ENCODE data around the gene KLK14.

Gene KLK14

DNA sequence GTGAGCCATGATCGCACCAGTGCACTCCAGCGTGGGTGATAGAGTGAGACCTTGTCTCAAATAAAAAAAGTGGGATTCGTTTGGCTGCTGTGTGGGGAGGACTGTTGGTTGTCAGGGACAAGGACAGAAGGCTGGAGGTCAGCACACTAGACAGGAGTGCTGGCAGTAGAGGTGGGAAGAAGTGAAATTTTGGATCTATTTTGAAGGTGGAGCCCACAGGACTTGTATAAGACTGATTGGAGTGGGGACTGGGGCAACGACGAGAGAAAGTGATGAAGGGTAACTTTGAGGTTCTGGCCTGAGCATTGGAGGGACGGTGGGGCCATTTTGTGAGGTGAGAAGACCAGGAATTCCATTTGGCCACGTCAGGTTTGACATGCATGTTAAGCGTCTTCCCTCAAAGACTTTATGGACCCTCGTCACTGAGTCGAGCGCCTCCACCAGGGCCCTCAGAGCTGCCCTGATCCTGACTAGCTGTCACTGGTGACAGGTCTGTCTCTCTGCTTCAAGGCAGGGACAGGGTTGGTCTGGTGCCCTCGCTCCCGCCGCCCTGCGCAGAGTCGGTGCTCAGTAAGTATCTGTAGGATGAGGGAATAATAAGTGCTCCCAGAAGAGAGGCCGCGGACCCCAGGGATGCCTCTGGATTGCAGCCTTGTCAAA lies 24.8 kb upstream of the KLK14 start:
- DNase-seq = no peak

DNA sequence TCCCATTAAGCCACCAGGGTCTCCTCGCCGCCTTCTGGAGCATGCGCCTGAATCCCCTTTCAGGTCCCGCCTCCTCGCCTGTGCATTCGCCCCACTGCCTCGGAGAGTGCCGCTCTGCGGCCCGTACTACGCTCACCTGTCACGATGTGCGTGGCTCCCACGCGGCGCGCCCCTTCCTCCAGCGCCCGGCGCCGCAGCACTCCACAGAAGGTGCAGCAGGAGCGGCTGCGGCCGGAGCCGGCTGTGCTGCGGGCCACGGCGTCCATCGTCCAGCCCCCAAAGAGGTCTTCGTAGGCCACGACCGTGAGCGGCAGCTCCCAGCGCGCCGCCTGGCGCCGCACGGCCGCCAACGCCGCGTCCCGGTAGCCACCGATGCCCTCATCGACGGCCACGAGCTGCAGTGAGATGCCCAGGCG lies 21.2 kb upstream of the KLK14 start:
- DNase-seq = no peak

DNA sequence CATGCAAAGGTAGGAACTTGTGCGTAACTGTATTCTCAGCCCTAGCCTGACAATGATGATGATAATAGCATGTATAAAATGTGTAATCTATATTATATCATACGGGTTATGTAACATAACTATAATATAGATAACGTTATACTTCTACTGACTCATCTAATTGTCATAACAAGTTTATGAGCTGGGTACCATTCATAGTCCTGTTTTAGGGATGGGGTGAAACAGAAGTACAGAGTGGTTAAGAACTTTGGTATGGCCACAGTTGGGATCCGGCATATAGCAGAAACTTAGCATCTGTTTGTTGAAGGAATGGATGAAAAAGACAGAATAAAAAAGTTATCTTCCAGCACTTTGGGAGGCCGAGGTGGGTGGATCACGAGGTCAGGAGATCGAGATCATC lies 20.3 kb upstream of the KLK14 start:
- no peak for DNase-seq

DNA sequence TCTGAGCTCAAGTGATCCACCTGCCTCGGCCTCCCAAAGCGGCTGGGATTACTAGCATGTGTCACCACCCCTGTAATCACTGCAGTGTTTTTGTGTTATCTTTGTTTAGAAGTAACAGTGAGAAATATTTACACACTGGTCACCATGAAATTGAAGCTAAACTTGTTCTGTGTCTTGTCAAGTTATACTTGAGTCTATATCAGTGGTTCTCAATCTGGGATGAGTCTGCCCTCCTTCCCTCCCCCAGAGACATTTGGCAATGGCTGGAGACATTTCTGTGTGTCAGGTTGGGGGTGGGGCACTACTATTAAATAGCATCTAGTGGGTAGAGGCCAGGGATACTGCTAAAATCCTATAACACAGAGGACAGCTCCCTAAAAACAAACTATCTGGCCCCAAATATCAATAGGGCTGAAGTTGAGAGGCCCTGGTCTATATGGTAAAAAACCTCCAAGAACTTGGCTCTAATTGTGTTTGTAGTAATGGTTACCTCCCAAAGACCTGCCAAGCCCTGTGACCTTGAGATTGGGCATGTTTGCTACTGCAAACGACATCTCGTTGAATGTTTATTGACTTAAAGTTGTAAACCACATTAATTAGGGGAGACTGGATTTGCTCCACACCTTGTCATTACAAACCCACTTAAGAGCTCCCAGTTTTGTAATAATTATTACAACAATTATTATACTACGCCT lies 18.6 kb upstream of the KLK14 start:
- DNase-seq = no peak

DNA sequence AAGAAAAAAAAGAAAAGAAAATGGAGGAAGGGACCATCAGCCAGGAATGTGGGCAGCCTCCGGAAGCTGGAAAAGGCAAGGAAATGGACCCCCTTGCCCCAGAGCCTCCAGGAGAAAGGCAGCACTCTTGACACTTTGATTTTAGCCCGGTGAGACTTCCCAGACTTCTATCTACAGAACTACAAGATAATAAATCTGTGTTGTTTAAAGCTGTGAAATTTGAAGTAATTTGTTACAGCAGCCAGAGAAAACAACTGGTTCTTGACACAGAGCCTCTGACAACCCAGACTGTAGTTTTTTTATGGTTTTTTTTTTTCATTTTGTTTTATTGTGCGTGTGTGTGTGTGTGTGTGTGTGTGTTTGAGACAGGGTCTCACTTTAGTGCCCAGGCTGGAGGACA lies 17.9 kb upstream of the KLK14 start:
- no peak for DNase-seq

DNA sequence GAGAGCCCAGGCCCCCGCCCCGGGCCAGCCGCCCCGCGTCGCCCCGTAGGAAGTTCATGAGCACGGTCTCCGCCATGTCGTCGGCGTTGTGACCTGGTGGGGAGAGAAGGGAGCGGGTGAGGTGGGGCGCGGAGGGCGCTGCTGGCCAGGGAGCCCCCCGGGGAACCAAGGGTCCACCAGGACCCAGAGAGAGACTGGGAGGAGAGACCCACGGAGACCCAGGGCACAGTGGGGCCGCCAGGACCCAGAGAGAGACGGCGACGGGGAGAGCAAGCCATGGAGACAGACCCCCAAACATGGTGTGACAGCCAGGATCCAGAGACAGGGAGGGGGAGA lies 16.3 kb upstream of the KLK14 start:
- no peak for DNase-seq

DNA sequence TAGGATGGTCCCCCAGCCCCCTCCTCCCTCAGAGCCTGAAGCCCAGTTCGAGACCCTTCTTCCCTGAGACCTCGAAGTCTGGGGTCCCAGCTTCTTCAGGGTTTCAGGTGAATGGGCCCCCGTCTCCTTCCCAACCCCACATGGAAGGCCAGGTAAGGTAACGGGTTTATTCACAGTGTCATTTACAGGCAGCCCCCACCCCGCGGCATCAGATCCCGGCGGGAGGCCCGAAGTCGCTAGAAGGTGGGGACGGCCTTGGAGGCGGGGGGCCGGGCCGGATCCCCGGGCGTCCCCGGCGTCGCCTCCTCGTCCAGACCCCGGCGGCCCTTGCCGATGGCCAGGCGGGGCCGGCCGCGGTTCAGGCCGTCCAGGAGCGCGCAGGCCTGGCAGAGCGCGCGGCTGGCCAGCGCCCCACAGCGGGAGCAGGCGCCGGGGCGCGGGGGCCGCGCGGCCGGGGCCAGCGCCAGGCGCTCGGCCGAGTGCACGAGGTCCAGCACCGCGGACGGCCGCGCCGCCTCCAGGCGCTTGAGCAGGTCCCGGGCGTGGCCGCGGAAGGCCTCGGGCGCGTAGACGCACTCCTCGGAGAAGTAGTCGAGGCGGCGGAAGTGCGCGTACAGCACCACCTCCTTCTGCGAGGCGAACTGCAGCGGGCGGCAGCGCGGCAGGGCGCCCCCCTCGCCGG lies 15.8 kb upstream of the KLK14 start:
- no peak for DNase-seq

DNA sequence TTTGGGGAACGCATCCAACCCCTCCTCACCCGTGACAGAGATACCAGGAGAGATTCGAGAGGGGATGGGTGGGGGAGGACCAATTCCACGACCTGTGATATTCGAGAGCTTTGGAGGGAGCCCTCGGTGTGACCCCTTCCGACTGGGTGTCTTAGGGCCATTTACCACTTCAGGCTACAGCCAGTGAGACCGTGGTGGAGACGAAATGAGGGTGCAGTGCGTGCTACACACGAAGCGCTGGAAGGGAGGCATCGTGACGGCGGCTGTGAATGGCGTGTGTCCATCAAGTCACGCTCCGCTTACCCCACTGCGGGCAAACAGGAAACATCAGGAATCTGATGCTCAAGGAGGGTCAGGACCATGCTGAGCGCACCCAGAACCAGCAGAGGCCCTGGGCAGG lies 15.1 kb upstream of the KLK14 start:
- no peak for DNase-seq

DNA sequence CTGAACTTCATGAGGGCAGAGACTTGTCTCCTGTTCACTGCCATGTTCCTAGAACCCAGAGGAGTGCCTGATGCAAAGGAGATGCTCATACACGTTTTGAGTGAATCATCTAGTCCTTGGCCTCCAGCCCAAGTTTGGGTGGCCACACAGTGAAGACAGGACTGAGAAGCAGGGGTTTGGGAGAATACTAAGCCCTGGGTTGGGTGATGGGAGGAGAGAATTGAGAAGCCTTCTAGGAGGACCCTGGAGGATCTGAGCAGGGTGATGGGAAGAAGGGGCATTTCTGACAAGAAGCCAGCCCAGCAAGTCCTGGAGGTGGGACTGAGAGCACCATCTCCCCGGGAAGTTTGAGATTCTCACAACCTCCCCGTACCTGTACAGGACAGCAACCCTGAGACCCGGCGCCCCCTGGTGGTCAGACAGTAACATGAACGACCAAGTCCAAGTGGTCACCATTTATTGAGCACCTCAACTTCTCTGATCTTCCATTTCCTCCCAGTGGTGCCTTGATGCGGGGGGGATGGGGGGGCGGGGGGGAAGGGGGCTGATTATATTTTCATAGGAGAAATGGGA lies 14.6 kb upstream of the KLK14 start:
- DNase-seq = peak; percentile 40

DNA sequence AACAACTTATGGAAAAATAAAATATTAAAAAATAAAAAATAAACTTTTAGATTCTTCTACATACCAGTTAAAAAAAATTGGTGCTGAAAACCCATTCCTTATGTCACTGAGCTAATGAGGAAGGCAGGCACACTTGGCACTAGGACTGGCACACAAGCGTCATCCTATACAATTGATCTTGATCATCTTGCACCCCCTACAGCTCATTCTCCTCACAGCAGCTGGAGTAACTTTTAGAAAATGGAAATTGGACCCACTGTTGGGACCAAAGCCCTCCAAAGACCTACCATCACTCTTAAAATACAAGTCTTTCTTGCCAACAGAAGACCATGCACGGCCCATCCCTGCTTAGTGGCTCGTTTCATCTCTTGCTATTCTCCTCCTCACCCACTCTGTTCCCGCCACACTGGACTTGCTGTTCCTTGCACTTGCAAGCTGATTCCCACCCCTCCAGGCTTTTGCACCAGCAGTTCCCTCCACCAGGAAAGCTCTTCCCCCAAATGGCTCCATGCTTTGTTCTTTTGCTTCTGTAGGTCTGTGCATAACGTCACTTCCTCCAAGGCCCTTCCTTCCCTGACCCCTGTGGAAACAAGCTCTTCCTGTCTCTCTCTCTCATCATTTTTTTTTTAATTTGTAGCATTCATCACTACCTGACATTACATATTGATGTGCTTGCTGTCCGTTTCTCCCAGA lies 13.9 kb upstream of the KLK14 start:
- DNase-seq = peak; percentile 26

DNA sequence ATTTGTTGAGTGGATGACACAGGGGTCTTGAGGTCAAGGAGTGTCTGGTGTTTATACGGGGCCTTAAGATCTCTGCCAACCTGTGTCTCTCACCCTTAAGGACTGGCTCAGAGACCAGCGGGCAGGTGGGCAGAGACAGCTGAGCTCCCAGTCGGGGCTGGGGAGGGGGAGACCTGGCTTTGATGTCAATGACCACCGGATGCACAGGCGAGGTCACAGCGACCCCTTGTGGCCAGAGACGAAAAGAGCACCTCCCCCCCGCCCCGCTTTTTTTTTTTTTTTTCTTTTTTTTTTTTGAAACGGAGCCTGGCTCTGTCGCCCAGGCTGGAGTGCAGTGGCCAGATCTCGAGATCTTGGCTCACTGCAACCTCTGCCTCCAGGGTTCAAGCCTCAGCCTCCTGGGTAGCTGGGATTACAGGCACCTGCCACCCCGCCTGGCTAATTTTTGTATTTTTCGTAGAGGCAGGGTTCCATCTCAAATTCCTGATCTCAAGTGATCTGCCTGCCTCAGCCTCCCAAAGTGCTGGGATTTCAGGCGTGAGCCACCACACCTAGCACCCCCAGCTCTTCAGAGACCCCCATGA lies 12.1 kb upstream of the KLK14 start:
- DNase-seq = peak; percentile 18

DNA sequence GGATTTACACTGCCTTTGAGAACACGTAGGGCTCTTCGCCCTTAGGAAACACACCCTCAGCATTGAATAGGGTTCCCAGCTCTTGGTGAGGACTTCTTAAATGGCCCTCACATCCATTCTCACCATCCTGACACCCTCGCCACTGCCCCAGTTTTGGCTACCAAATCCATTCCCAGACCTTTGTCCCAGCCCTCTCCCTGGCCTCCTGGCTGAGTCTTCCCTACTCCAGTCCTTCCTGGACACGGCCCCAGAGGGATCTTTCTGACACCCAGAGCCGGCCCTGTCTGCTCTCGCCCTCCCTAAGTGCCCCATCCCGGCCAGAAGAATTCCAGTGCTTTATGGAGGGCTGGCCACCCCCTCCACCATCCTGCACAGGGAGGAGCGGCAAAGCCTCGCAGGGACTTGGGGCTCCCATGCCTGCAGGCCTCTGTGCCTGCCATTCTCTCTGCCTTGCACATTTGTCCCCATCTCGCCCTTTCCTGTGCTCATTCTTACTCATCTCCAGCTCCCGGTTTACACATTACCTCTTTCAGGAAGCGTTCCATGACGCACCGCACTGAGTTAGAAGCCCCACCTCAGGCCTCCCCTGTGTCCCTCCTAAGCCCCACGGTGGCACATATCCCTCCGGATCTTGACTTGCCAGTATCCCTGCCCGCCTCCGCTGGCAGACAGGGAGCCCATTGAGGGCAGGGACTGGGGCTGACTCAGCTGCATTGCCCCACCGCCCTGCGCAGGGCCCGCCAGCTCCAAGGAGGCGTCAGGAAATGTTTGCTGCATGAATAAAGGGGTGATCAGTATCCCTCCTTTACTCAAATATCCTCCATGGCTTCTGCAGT lies 11.0 kb upstream of the KLK14 start:
- no peak for DNase-seq

DNA sequence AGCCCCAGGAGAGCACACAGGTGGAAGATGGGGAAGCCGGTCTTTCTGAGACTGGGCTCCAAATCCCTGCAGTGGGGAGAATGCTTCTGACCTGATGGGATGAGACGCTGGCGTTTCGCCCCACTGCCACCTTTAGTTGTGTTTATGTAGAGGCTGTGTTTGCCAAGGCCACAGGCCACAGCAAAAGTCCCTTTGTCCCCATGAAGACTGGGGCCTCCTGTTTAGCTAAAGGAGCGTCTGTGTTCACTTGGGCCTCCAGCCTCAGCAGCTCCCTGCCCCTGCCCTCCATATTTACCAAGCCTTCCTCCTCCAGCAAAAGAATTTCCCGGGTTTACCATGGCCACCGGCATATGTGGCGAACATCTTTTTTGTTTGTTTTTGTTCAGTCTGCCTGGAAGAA lies 10.4 kb upstream of the KLK14 start:
- peak; percentile 42 for DNase-seq

DNA sequence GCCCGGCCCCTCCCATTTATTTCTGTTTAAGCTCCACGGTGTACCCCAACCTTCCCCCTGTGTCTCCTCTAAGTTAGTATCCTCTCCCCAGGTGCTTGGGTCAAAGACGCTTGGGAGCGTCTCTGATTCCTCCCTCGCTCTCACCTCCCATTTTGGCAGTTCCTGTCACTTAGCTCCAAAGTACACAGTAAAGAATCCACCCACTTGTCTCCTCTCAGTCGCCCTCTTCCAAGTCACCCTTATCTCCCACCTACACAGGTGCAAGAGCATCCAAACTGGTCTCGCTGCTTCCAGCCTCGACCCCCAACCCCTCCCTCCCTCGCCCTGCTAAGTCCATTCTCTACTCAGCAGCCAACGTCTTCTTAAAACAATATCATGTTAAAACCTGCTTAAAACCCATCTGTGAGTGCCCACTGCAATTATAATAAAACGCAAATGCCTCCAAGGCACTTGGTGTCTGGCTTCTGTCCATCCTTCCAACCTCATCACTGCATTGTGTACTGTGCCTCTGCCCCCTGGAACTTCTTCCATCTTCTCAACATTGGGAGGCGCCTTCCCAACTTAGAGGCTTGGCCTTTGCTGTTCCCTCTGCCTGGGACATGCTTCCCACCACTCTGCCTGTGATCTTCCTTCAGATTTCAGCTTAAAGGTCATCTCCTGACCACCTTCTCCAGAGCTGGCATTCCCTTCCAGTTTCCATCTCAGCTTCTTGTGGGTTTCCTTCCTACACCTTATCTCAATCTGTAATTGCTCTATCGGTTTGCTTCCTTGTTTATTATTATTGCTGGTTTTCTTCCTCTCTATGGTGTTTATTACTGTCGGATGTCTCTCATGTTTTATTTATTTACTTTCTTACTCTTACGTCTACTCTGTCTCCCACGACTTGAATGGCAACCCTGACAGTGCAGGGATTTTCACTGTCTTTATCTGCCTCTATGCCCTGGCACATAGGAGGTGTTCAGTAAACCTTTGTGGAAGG lies 9.5 kb upstream of the KLK14 start:
- peak; percentile 55 for DNase-seq

DNA sequence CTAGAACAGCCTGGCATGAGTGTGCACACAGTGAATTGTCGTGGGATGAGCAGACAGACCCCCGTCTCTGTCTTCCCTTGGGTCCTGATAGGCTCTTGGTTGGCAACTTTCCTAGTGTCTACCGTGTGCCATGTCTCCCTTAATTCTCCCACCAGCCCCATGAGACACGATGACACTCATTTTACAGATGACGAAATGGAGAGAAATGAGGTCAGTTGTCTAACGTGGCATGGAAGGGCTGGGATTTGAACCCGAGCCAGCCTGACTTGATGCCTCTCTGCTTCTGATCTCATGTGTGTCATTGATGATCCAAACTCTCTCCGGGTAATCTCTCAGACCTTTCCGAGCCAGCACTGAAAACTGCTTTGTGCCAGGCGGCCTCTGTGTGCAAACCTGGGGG lies 8.4 kb upstream of the KLK14 start:
- DNase-seq = no peak

DNA sequence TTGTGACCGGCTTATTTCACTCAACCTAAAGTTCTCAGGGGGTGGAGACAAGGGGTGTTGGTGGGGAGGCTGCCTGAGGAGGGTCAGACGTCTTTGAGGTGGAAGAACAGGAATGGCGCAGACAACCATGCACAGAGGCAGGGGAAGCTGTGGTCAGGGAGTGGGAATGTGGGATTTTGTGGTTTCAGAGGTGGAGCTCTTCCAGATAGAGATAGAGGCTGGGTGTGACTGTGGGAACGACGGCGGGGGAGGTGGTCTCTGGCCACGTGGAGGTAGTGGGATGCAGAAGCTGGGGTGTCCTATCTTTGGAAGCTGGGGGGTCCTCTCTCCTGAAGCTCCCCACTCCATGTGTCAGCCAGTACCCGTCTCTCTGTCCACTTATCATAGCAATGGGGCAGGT lies 7.8 kb upstream of the KLK14 start:
- peak; percentile 89 for DNase-seq

DNA sequence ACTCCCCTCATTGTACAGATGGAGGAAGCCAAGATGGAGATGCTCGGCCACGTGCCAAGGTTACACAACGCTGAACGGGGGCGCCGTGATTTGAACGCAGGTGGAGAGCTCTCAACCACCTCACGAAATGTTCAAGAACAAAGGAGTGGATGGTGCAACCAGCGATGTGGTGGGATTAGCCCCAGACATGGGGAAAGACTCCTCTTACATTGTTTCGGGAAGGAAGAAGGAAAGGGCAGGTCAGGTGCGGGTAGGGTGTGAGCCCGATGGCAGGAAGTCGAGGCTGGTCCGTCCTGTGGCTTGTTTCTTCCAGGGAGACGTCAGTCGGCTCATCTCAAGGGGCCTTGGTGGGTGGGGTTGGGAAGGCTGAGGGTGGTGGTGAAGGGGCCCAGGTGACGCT lies 7.1 kb upstream of the KLK14 start:
- peak; percentile 89 for DNase-seq

DNA sequence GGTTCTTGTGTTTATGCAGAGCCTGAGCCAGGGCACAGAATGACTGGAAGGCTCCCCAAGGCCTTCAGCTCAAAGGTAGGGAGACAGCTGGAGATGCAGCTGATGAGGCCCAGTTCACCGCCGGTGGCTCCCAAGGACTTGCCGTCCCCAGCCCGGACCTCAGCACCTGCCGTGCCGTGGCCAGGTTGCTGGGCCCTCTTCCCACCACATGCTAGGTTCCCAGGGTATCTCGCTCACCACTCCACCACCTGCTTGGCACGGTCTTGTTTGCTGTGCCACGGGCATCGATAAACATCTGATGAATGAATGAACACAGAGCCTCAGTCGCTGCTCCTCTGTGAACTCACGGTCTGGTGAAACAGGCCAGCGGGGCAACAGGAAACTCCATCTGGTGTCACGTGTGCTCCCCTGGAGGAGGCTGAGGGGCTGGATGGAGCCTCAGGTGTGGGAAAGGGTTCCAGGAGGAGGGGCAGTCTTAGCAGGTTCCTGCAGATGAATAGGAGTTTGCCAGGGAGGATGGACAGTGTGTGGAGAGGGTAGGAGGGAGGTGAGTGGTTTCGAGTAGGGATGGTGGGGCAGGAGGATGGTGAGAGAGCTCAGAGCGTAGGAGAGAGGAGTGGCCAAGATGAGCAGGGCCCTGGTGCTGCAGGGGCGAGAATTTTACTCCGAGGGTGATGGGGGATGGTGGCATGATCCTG lies 3.6 kb upstream of the KLK14 start:
- DNase-seq = peak; percentile 58

DNA sequence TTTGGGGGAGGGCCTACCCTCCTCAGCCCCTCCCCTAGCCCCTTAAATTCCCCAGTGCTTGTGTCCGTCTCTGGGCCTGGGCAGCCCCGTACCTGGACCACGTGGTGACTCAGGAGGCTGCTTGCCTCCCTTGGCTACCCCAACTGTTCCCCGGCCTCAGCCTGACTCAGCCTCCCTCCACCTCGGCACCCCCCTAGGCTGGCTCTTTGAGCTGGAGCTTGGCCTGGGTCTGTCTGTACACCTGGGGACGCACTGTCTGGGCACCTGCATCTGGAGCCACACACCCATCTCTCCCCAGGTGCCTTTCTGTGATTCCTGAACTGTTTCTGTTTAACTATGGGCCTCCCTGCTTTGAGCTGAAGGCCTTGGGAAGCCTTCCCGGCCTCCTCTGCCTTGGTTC lies 1.8 kb upstream of the KLK14 start:
- DNase-seq = no peak

DNA sequence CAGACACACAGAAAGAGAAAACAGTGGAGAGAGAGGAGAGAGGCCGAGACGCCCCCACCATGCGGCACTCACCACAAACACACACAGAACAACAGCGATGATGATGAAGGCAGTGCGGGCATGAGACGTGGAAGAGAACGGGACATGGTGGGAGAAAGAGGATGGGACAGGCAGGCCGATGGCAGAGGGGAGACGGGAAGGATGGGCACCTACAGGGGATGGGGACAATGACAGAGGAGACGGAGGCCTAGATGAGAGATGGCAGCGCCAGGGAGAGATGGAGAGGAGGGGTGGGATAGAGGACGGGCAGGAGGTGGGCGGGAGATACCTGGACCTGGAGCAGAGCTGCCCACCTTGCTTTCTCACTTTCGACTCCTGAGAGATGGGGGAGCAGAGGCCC lies 1.1 kb upstream of the KLK14 start:
- DNase-seq = no peak

Measured in NCI-H2029 treated with DMSO at 0.1 percent for 48 hours (cell line).